Caco-2 (cell line): ENCODE results near the gene TRIM9. TPM values are rescaled to one million over a fixed set of nuclear protein-coding genes. Genes with fewer than 3 reads are reported as not detected.
"Not testable (repeated sequence)": the region's sequence is repeated elsewhere in the genome, so short reads cannot be mapped to it uniquely, and the experiment has no call there.

Experiments used
- BruUV-seq: library from RNA; stranded (reverse); fragments of 400-500 nt; replicated peaks from 2 replicates; lab custom pipeline; 2021; lab: Mats Ljungman, UMichigan
- CTCF ChIA-PET: fragments of 300-600 bp; sonication (Branson Sonifier 250); formaldehyde crosslinking; loops from one replicate; lab custom pipeline; 2022; ENCODE audit warnings: antibody characterized with exemption; lab: Charles Lee
- POLR2A ChIA-PET: fragments of 300-600 bp; sonication (Branson Sonifier 250); formaldehyde crosslinking; loops from one replicate; lab custom pipeline; 2022; ENCODE audit warnings: antibody characterized with exemption; lab: Charles Lee
- DNase-seq, 2 experiments: peaks; one replicate each; pipeline versions ENCODE4 v3.0.0 to v3.0.0-alpha.2; 2020 to 2022
- H3K27me3 ChIP-seq: replicated peaks from 2 replicates; pipeline ENCODE4 v1.6.0; 2011; ENCODE audit warnings: low read length; ENCODE audit not compliant: control insufficient read depth, insufficient read depth
- H3K36me3 ChIP-seq: 2 replicates; pipeline ENCODE4 v1.5.1; 2011; ENCODE audit warnings: low read length; ENCODE audit not compliant: control insufficient read depth, insufficient read depth
- H3K4me1 ChIP-seq: fragments of 250-450 bp; sonication (Bioruptor Pico); 2 replicates; pipeline ENCODE4 v1.5.1; 2020; ENCODE audit warnings: mild to moderate bottlenecking
- H3K4me3 ChIP-seq: 2 replicates; pipeline ENCODE4 v1.5.1; 2011; ENCODE audit warnings: low read depth, mild to moderate bottlenecking, control low read depth, low read length
- H3K9me3 ChIP-seq: fragments of 250-450 bp; sonication (Bioruptor Pico); 2 replicates; pipeline ENCODE4 v1.5.1; 2020; ENCODE audit warnings: mild to moderate bottlenecking, moderate library complexity
- H3K27ac Mint-ChIP-seq: one replicate; pipeline ENCODE4 v1.8.0; 2022; ENCODE audit warnings: mixed read lengths; ENCODE audit not compliant: unreplicated experiment
- H3K27me3 Mint-ChIP-seq: one replicate; pipeline ENCODE4 v1.8.0; 2022; ENCODE audit warnings: mixed read lengths; ENCODE audit not compliant: insufficient read depth, unreplicated experiment
- H3K36me3 Mint-ChIP-seq: one replicate; pipeline ENCODE4 v1.8.0; 2022; ENCODE audit warnings: mild to moderate bottlenecking, mixed read lengths; ENCODE audit not compliant: insufficient read depth, unreplicated experiment
- H3K4me1 Mint-ChIP-seq: one replicate; pipeline ENCODE4 v1.8.0; 2022; ENCODE audit warnings: low read depth, mixed read lengths; ENCODE audit not compliant: unreplicated experiment
- H3K4me3 Mint-ChIP-seq: one replicate; pipeline ENCODE4 v1.8.0; 2022; ENCODE audit warnings: mild to moderate bottlenecking, moderate library complexity, mixed read lengths; ENCODE audit not compliant: unreplicated experiment
- H3K9me3 Mint-ChIP-seq: one replicate; pipeline ENCODE4 v1.8.0; 2022; ENCODE audit warnings: mixed read lengths; ENCODE audit not compliant: unreplicated experiment
- CTCF ChIP-seq, 2 experiments: fragments of 200-600 bp in 1 of 2; IDR thresholded peaks; 1 replicate in 1 of 2; 2 replicates in 1 of 2; pipeline versions ENCODE4 v1.5.1 to v1.8.0; 2011 to 2022; ENCODE audit warnings: antibody characterized with exemption in 1 of 2, control low read depth in 1 of 2, inconsistent platforms in 1 of 2, low read depth in 1 of 2, low read length in 1 of 2, mild to moderate bottlenecking in 1 of 2, moderate library complexity in 1 of 2; ENCODE audit not compliant: insufficient read depth in 1 of 2, severe bottlenecking in 1 of 2, unreplicated experiment in 1 of 2
- intact Hi-C: fragments of 100-400 bp; cut with micrococcal nuclease; formaldehyde crosslinking; loops from one replicate; pipeline ENCODE4 v1.10.0; 2022; ENCODE audit not compliant: unreplicated experiment
- total RNA-seq: library from RNA; stranded (reverse); gene quantifications from 2 replicates; pipeline ENCODE4 v1.2.3, GENCODE V29; 2022

The TRIM9 gene
- total RNA-seq, 1 experiment from 2014 or later, result 2.7 TPM

GRCh38 chr14:50943943-50944646 is 150.8 kb downstream of the TRIM9 start, which contains the start of gene PYGL:
Gene PYGL, minus strand, starts transcription at chr14:50944483. Its CDS starts 80 bp downstream, at chr14:50944403.
- Mint-ChIP-seq H3K4me3 (peak within 1 kb of the TSS; percentile 96), H3K4me1 (peaks cover 18% of the 10 kb centered on the region), H3K27ac (peak within 1 kb of the TSS; percentile 77), H3K36me3 (no peaks in the 10 kb centered on the region), H3K9me3 (no peaks in the 10 kb centered on the region), H3K27me3 (no peaks in the 10 kb centered on the region)
- H3K9me3 ChIP-seq, result no peaks in the 10 kb centered on the region
- TF ChIP-seq CTCF (IDR thresholded peaks at IDR 0.05; ENCODE audit: insufficient read depth in 1 of 2, low read depth in 1 of 2, low read length in 1 of 2, severe bottlenecking in 1 of 2, unreplicated experiment in 1 of 2), result no peak
- peak within 1 kb of the TSS; percentile 65 for H3K4me3 ChIP-seq
- intact Hi-C loops, result loop anchor here (1.0 kb wide), 1 partner anchor 11 kb away; no protein-coding TSS in a partner anchor
- DNase-seq, result peak; percentile 79 to 88
- H3K4me1 ChIP-seq, result peaks cover 6% of the 10 kb centered on the region
- no peaks in the 10 kb centered on the region for H3K27me3 ChIP-seq
- no TSS peak for BruUV-seq
- ChIA-PET CTCF (interaction anchor here (0.9 to 1.9 kb wide), 4 partner anchors 12 to 151 kb away, joined by 3 to 10 read pairs (median 4); partner anchors contain the start of gene TRIM9), POLR2A (interaction anchor here (0.6 to 1.5 kb wide), 6 partner anchors 7 to 151 kb away, joined by 3 to 14 read pairs (median 3); partner anchors contain the start of gene TRIM9)
- no peaks in the 10 kb centered on the region for H3K36me3 ChIP-seq

- Histone ChIP-seq H3K4me1 (peaks cover 6% of the 10 kb centered on the region), H3K4me3 (peak overlapping the region; percentile 65), H3K9me3 (no peaks in the 10 kb centered on the region), H3K27me3 (no peaks in the 10 kb centered on the region), H3K36me3 (no peaks in the 10 kb centered on the region)
- TSS peak; percentile 33 for BruUV-seq
- Mint-ChIP-seq H3K27me3 (no peaks in the 10 kb centered on the region), H3K4me3 (peak overlapping the region; percentile 96), H3K9me3 (no peaks in the 10 kb centered on the region), H3K36me3 (no peaks in the 10 kb centered on the region), H3K27ac (peak overlapping the region; percentile 77), H3K4me1 (peaks cover 18% of the 10 kb centered on the region)
- intact Hi-C loops, result loop anchor here (1.0 kb wide), 1 partner anchor 12 kb away; no protein-coding TSS in a partner anchor
- TF ChIP-seq CTCF (IDR thresholded peaks at IDR 0.05; ENCODE audit: insufficient read depth in 1 of 2, low read depth in 1 of 2, low read length in 1 of 2, severe bottlenecking in 1 of 2, unreplicated experiment in 1 of 2), result no peak
- CTCF ChIA-PET, result interaction anchor here (0.7 to 1.9 kb wide), 3 partner anchors 16 to 83 kb away, joined by 3 to 10 read pairs (median 4); no protein-coding TSS in a partner anchor
- POLR2A ChIA-PET, result interaction anchor here (0.6 to 1.5 kb wide), 4 partner anchors 8 to 33 kb away, joined by 3 to 14 read pairs (median 3); no protein-coding TSS in a partner anchor
- peak; percentile 82 to 86 for DNase-seq
Observed at GRCh38 chr14:50943261-50943942, 151.5 kb downstream of the TRIM9 start.

- CTCF ChIA-PET, intact Hi-C loops, H3K36me3 ChIP-seq, H3K27ac Mint-ChIP-seq, BruUV-seq, H3K27me3 ChIP-seq, H3K9me3 ChIP-seq, H3K27me3 Mint-ChIP-seq, H3K9me3 Mint-ChIP-seq, POLR2A ChIA-PET, H3K36me3 Mint-ChIP-seq, DNase-seq, H3K4me3 ChIP-seq: not testable (repeated sequence)
- Mint-ChIP-seq H3K4me1 (peaks cover 18% of the 10 kb centered on the region), H3K4me3 (peak overlapping the region; percentile 16)
- peaks cover 17% of the 10 kb centered on the region for H3K4me1 ChIP-seq
Observed at GRCh38 chr14:50941638-50942037, 153.3 kb downstream of the TRIM9 start.
